GM18868 (cell line): ENCODE data around the gene ATXN7.
A peak's percentile ranks its signal among the peaks of the same experiment; 100 is the strongest.

Experiments used
- ATAC-seq: cut with Tn5 transposase; IDR thresholded peaks from one replicate; pipeline ENCODE4 v1.9.1; 2021; ENCODE audit warnings: mild to moderate bottlenecking, moderate library complexity; ENCODE audit not compliant: unreplicated experiment

The ATXN7 gene, protein sequence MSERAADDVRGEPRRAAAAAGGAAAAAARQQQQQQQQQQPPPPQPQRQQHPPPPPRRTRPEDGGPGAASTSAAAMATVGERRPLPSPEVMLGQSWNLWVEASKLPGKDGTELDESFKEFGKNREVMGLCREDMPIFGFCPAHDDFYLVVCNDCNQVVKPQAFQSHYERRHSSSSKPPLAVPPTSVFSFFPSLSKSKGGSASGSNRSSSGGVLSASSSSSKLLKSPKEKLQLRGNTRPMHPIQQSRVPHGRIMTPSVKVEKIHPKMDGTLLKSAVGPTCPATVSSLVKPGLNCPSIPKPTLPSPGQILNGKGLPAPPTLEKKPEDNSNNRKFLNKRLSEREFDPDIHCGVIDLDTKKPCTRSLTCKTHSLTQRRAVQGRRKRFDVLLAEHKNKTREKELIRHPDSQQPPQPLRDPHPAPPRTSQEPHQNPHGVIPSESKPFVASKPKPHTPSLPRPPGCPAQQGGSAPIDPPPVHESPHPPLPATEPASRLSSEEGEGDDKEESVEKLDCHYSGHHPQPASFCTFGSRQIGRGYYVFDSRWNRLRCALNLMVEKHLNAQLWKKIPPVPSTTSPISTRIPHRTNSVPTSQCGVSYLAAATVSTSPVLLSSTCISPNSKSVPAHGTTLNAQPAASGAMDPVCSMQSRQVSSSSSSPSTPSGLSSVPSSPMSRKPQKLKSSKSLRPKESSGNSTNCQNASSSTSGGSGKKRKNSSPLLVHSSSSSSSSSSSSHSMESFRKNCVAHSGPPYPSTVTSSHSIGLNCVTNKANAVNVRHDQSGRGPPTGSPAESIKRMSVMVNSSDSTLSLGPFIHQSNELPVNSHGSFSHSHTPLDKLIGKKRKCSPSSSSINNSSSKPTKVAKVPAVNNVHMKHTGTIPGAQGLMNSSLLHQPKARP

DNA sequence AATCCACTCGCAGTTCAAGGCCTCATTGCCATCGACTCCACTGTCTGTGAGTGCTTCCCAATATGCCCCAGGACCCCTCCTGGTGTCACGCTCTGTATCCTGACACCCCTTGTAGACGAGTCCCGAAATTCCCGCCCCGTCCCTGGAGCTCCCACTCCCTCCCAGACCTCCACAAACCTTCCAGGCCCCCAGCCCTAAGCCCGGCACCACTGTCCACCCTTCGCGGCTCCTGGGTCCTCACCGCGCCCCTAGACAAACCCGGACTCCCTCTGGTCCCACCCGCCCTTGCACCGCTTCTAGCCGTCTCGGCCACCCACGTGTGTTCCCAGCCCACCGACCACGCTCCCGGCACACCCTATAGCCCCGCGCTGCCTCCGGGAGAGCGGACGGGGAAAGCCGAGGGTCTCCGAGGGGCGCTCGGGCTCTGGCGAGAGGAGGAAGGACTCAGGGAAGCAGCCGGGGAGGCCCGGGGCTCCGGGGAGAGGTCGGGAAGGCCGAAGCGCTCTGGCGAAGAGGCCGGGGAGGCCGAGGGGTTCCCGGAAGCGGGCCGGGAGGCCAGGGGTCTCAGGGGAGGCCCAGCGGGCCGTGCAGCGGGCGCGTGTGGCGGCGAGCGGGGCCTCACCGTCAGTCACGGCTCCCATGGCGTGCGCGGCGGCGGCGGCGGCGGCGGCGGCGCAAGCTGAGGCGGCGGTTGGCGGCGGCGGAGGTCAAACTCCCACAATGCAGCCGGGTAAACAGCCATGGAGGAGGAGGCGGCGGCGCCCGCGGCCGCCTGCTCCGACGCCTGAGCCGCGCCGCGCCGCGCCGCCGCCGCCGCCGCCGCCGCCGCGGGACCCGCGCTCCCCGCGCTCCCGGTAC is at the start of gene ATXN7, which contains the start of gene THOC7:
Gene ATXN7, plus strand, starts transcription at position 718 of the 858 bp plus-strand sequence. CDS start 48,732 bp downstream, outside the sequence.
Gene THOC7, minus strand, starts transcription at position 656 of the 858 bp plus-strand sequence. Its CDS starts 15 bp downstream, at position 641.
- peak; percentile 79 for ATAC-seq

DNA sequence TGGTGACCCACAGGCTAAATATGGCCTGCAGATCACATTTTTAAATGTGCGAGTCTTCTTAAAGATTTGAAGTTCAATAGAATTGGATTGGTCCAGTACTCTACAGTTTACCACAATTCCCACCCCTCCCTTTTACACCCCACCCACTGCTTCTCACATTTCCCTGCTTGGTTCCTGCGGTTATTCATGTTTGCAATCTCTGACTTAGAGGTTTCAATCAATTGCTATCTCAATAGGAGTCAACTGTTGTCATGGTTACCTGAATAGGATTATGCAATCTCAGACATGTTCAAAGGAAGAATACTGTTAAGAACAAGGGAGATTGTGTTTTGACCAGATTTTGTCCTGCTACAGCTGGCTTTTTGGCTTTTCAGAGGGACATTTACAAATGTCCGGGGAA is 49.4 kb upstream of the ATXN7 start:
- no peak for ATAC-seq

DNA sequence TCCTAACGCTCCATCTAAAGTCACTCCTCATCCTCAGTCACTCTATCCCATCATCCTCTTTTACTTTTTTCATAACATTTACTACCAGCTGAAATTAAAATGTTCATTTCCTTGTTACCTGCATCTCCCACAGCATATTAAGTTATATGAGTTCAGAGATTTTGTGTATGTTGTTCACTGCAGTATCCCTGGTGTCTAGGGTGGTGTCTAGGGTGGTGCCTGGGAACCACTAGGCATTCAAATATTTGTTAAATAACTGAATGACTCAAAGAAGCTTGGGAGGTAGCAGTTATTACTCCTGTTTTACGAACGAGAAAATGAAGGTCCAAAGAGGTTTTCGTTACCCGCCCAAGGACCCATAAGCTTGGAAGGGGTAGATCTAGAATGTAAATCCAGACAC is 46.4 kb upstream of the ATXN7 start:
- no peak for ATAC-seq

DNA sequence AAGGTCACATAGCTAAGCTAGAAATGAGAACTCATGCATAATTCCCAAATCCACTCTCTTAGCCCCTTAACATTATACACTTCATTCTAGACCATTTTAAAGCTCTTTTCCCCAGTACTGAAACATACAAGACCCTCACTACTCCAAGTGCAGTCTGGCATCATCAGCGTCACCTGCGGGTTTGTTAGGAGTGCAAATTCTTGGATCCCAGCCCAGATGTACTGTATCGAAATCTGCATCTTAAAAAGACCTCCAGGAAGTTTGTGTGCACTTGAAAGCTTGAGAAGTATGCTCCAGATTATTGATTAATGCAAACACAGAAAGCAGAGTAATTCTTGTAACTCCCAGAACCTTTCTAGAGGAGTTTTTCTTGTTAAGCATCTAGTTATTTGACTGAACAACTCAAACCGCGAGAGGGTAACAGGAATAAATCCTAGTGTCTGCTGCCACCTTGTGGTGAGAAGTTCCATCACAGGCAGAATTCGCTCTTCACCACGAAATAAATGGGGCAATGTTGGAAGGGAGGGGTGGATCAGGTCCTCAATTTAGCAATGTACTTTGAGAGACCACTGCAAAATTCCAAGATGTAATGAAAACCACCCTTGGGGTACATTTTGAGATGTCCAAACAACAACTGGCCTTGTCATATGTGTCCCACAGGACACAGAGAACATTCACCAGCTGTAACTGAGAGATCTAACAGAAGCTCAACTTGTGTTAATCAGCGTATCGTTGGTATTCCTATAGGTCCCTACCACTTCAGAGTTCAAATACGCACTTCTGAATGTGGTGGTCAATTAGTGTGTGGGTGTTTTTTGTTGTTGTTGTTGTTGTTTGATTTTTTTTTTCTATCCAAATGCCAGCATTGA is 45.2 kb upstream of the ATXN7 start:
- ATAC-seq: peak; percentile 86

DNA sequence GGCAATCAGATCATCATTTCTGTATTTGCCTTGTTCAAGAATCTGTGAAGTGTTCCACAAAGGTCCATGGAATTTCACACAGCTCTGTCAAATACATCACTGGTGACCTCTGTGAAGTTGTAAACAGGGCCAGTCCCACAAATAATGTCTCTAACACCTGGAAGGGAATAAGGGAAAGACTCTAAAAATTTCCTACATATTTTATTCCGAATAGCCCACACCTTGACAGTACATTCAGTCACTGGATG is 44.6 kb upstream of the ATXN7 start, which contains the start of gene C3orf49:
Gene C3orf49, plus strand, starts transcription at position 149 of the 248 bp plus-strand sequence. CDS start 173 bp downstream, outside the sequence.
- no peak for ATAC-seq

DNA sequence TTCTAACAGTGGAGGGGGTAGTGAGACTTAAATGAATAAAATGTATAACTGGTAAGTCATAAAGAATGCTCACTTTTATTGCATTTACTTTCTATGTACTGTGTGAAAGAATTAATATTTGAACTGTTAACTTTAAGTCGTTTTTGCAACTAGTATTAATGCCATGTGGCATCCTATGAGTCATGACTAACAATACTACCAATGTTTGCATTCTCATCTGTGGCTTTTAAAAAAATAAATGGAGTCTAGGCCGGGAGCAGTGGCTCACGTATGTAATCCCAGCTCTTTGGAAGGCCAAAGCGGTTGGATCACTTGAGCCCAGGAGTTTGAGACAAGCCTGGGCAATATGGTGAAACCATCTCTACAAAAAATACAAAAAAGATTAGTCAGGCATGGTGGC is 39.4 kb upstream of the ATXN7 start:
- ATAC-seq: no peak

DNA sequence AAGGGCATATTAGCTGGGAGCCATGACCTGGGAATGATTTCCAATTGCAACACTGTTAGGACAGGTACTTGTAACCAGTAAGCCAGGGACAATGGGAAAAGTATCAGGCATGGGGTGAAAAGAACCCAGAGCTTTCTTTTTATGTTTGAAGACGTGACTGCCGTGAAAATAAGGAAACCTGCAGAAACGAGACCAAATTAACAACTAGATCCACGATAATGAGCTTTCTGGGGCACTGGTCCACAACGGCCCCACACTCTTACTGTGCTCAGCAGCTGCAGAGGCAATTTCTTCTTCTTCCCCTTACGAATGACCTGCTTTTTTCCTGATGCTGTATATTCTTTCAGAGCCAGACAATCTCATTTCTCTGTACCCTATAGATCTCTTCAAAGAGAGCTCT is 33.1 kb upstream of the ATXN7 start:
- ATAC-seq: no peak

DNA sequence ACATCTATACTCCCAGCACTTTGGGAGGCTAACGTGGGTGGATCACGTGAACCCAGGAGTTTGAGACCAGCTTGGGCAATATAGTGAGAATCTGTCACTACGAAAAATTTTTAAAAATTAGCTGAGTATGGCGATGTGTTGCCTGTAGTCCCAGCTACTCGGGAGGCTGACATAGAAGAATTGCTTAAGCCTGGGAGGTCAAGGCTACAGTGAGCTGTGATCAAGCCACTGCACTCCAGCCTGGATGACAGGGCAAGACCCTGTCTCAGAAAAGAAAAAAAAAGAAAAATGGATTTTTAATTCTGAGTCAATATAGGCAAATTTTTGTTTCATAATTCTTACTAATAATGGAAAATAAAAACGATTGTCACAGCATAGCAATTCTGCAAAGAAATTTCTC is 31.3 kb upstream of the ATXN7 start:
- ATAC-seq: no peak

DNA sequence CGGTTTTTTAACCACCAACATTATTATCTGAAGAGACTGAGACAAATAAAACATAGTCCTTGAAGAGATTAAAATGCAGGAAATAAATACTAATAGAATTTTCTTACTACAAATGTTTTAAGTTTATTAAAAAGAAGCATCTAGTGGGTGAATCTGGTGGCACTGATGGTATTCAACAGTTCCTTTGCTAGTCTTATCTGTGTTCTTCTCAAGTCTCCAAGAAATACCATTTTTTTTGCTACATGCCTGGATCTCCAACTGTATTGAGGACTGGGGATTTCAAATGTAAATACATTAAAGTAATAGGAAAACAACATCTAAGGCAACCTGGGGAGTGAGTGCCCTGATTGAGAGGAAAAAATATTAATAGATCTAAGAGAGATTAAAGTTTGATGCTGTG is 22.0 kb upstream of the ATXN7 start:
- no peak for ATAC-seq

DNA sequence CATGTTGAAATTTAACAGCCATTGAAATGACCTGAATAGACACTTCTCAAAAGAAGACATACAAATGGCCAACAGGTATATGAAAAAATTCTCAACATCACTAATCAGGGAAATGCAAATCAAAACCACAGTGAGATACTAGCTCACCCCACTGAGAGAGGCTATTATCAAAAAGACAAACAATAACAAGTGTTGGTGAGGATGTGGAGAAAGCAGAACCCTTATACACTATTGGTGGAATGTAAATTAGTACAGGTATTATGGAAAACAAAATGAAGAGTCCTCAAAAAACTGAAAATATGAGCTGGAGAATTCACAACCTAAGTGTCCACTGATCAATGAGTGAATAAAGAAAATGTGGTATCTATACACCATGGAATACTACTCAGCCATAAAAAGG is 21.5 kb upstream of the ATXN7 start:
- no peak for ATAC-seq

DNA sequence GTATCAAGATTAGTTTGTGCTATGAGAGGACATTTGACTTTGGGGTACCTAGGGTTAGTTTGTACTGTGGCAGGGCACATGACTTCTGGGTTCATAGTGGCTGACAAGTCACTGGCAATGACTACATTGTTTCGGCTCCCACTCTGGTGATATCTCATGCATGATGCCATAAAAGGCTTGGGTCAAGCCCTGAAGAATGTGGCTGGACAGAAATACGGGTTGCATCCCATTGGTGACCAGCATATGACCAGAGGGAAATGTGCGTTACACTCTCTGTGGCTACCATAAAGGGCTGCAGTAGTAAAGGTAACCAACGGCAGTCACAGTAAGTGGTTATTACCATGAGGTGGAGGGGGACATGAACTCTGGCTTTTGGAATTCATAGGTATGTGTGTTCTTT is 18.5 kb upstream of the ATXN7 start:
- ATAC-seq: no peak

DNA sequence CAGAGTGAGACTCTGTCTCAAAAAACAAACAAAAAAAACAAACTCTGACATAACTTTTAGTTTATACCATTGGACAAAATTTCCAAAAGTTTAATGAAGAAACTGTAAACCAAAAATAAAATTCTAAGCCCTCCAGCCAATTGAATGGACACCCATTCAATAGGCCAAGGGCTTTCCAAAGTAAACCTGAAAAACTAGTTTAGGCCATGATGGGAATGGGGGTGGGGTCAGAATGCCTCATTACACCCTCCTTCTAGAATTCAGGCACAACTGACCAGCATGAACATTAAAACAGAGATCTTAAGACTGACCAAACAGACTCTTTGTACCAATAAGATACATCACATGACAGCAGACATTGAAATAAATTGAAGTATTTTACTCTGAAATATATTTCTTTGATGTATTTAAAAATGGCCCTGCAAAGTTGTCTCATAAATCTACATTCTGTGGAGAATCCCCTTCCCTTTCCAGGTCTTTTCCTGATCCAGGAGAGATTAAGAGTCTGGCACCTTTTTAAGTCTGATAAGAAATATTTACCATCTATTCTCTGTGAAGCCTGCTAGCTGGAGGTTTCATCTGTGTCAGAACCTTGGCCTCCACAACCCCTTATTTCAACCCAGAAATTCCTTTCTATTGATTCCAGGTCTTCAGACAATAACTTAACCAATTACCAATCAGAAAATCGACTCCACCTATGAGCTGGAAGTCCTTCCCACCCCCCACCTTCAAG is 15.8 kb upstream of the ATXN7 start:
- ATAC-seq: no peak

DNA sequence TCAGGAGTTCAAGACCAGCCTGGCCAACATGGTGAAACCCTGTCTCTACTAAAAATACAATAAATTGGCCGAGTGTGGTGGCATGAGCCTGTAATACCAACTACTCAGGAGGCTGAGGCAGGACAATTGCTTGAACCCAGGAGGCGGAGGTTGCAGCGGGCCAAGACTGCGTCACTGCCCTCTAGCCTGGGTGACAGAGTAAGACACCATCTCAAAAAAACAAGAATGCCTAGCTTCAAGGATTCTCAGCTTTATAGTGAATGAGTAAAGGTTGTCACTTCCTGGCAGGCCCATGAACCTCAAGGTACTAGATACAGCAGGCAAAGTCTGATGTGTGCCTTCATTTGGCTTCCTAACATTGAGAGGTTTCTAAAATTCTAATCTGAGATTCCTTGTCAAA is 14.5 kb upstream of the ATXN7 start:
- ATAC-seq: no peak

DNA sequence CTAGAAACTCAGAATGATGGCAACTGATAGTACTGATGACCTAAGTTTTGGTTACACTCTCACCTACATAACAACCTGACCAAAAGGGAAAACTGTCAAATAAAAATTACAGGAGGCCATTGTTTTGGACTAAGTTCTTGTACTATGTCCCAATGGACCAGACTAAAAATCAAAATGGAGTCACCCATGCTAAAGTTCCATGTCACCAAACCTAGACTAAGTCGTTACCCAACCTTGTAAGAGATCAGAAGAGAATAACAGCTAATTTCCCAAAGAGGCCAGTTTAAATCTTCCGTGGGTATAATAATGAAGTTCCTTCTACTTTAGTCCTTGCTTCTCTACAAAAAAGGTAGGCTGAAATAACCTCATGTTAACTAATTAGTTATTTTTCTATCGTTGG is 12.4 kb upstream of the ATXN7 start:
- ATAC-seq: no peak

DNA sequence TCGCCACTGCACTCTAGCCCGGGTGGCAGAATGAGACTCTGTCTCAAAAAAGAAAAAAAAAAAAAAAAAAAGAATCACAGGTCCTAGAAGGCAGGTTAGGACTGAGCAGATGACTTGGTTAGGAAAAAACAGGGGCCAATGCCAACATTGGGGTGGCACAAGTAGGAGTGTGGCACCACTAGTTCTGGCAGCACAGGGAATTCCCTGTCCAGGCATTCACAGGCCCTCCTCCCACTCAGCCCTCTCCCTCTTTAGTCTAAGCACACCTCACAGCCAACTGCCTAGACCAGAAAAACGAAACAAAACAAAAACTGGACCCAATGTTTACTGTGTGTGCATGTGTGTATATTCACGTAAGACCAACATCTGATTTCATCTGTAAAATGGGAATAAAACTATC is 10.6 kb upstream of the ATXN7 start:
- no peak for ATAC-seq

DNA sequence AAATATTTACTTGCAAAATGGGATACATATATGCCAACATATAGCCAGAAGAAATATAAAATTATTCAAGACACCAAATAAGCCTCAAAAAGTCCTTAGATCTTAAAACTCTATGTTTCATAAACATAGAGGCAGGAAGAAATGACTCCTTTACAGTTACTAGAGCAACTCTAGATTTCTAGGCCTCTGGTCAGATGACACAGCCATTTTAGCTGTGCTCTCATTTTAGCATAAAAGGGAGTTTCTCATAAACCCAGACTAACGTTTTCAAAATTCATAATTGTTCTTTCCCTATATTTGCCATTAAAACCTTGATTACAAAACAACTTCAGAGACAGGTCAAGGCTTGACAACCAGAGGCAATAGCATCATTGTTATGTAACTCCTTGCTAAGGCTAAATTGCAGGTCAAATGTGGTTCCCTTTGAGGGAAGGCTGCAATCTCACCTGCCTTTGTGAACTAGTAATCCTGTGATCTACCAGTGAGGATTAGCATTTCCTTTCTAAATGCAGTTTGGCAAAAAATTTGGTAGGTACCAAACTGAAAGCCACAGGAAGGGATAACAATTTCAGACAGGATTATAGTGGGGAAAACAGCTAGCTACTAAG is 8.2 kb upstream of the ATXN7 start:
- no peak for ATAC-seq

DNA sequence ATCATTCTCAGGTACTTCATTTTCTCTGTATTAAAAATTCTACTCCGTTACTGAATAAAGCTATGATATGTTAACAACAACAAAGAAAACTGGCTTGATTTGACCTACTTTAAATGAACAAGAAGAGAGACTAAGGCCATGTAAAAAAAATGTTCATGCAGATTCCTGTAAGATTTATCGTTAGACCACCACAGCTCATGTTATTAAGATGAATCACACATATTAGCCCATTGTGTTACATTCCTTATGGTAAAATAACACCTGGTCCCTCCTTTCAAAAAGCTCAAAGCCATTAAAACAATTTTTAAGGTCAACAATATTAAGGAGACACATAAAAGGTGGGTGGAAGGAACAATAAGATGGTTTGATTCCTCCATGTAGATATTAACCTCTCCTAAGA is 6.4 kb upstream of the ATXN7 start:
- ATAC-seq: no peak

DNA sequence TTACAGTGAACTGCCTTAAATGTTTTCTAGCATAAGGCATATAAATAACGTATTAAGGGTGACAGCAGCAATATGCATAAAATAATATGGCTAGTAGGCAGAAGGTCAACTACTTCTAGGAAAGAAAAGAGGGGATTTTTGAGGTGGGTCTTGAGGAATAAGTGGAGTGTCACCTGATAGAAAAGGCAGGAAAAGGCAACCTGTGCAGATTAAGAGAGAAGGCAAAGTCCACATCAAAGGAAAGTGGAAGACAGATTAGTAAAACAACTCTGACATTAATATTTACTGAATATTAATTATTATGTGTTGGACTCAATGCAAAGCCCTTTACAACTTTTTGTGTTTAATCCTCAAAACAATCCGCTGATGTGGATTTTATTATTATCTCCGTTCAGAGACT is 2.9 kb upstream of the ATXN7 start:
- no peak for ATAC-seq

DNA sequence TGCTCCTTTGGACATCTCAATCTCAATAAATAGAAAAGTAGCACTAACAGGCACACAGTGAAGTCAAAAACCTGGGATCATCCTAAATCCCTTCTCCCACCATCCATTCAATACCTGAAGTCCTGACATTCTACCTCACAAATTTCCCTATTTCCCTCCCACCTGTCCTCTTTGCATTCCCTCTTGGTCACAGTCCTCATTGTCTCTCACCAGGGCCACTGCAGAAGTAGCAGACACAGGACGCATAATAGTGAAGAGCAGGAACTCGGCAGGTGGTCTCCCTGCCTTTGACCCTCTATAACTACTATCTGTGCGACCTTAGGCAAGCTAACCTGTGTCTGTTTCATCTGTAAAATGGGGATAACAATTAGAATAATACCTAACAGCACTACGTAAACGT is 2.4 kb upstream of the ATXN7 start:
- ATAC-seq: no peak
